K562 (cell line): ENCODE data around the gene HIP1R. TPM values are rescaled to one million over a fixed set of nuclear protein-coding genes. Genes with fewer than 3 reads are reported as not detected.

ENCODE experiments used
- ATAC-seq: fragments of 200-7000 bp; cut with Tn5 transposase; 3 replicates; pipeline ENCODE4 v1.9.1; 2020; ENCODE audit warnings: moderate library complexity
- BruUV-seq: library from RNA; stranded (reverse); fragments of 400-500 nt; replicated peaks from 2 replicates; lab custom pipeline; 2021; lab: Mats Ljungman, UMichigan
- CTCF ChIA-PET: fragments of 300-600 bp; formaldehyde crosslinking; extraction: SDS; loops from one replicate; lab custom pipeline; 2021; ENCODE audit warnings: low intra/inter-chr PET ratio; lab: Yijun Ruan, JAX
- POLR2A ChIA-PET: fragments of 300-600, 350-650 bp; sonication (Branson Sonifier 250); formaldehyde crosslinking; extraction: SDS; loops from one replicate; lab custom pipeline; 2021; ENCODE audit warnings: antibody characterized with exemption, inconsistent platforms; lab: Yijun Ruan, JAX
- DNase-seq, 4 experiments: peaks; one replicate each; pipeline versions ENCODE4 v3.0.0 to v3.0.0-alpha.2; 2011 to 2018; ENCODE audit warnings: low spot score in 3 of 4, mixed read lengths in 3 of 4; ENCODE audit errors: extremely low read depth in 1 of 4
- FAIRE-seq: peaks from 2 replicates; lab custom pipeline; 2011; peaks lifted over from hg19 to GRCh38; lab: Jason Lieb, UNC
- H2AFZ ChIP-seq: 2 replicates; pipeline ENCODE4 v1.6.0; 2011; ENCODE audit warnings: low read depth, low read length, control low read depth, inconsistent platforms
- H3K27ac ChIP-seq: fragments of 200-600 bp; 3 replicates; pipeline ENCODE4 v1.8.0; 2011; ENCODE audit warnings: low read depth, mild to moderate bottlenecking, control low read depth, inconsistent platforms, low read length, moderate library complexity, mixed read lengths; ENCODE audit errors: extremely low read depth
- H3K27me3 ChIP-seq, 2 experiments: fragments of 300-600 bp in 1 of 2; 2 replicates in 1 of 2; 3 replicates in 1 of 2; pipeline versions ENCODE4 v1.6.0 to v1.8.0; 2011; ENCODE audit warnings: inconsistent platforms in 2 of 2, low read length in 2 of 2, mild to moderate bottlenecking in 1 of 2, mixed read lengths in 1 of 2, moderate library complexity in 1 of 2; ENCODE audit not compliant: control insufficient read depth in 2 of 2, insufficient read depth in 2 of 2
- H3K36me3 ChIP-seq: fragments of 300-600 bp; 3 replicates; pipeline ENCODE4 v1.8.0; 2011; ENCODE audit warnings: mild to moderate bottlenecking, low read length, inconsistent platforms; ENCODE audit not compliant: control insufficient read depth, insufficient read depth
- H3K4me1 ChIP-seq, 2 experiments: fragments of 200-600 bp in 1 of 2; replicated peaks in 1 of 2; 2 replicates in 1 of 2; 3 replicates in 1 of 2; pipeline versions ENCODE4 v1.5.1 to v1.8.0; 2011; ENCODE audit warnings: inconsistent platforms in 2 of 2, low read length in 2 of 2, mild to moderate bottlenecking in 1 of 2, mixed read lengths in 1 of 2, moderate library complexity in 1 of 2; ENCODE audit not compliant: control insufficient read depth in 2 of 2, insufficient read depth in 2 of 2
- H3K4me2 ChIP-seq: 2 replicates; pipeline ENCODE4 v1.6.1; 2011; ENCODE audit warnings: low read length, control low read depth, inconsistent platforms, mixed read lengths; ENCODE audit not compliant: insufficient read depth
- H3K4me3 ChIP-seq: fragments of 200-600 bp; sonication (generic), shearing (Covaris generic); 2 replicates; pipeline ENCODE4 v1.5.1; 2016; ENCODE audit warnings: control low read depth, inconsistent platforms
- H3K79me2 ChIP-seq: fragments of 200-600 bp; 3 replicates; pipeline ENCODE4 v1.8.0; 2011; ENCODE audit warnings: low read length, inconsistent platforms; ENCODE audit not compliant: control insufficient read depth, insufficient read depth
- H3K9ac ChIP-seq, 2 experiments: 2 replicates each; pipeline versions ENCODE4 v1.6.0 to v1.6.1; 2011; ENCODE audit warnings: low read depth in 2 of 2, low read length in 2 of 2, control low read depth in 1 of 2, inconsistent platforms in 1 of 2, mild to moderate bottlenecking in 1 of 2, mixed read lengths in 1 of 2; ENCODE audit not compliant: insufficient read depth in 1 of 2
- H3K9me1 ChIP-seq: one replicate; pipeline ENCODE4 v1.6.0; 2011; ENCODE audit warnings: inconsistent platforms, mild to moderate bottlenecking, low read length, moderate library complexity; ENCODE audit not compliant: control insufficient read depth, insufficient read depth
- H3K9me3 ChIP-seq: replicated peaks from 2 replicates; pipeline ENCODE4 v1.5.1; 2011; ENCODE audit warnings: low read depth, low read length, inconsistent platforms; ENCODE audit not compliant: control insufficient read depth, insufficient read depth
- H4K20me1 ChIP-seq: replicated peaks from 2 replicates; pipeline ENCODE4 v1.6.1; 2011; ENCODE audit warnings: low read length, inconsistent platforms, mixed read lengths; ENCODE audit not compliant: control insufficient read depth, insufficient read depth
- MEIS2 ChIP-seq: fragments of 450-650 bp; IDR thresholded peaks from 2 replicates; pipeline ENCODE4 v1.6.1; 2014; ENCODE audit warnings: mild to moderate bottlenecking; ENCODE audit not compliant: partially characterized antibody
- WGBS: fragments of 100-300 bp; shearing (Covaris generic); methylation state at CpG from one replicate; pipeline ENCODE4 v1.1.6; 2016; ENCODE audit warnings: low coverage, mixed read lengths; ENCODE audit not compliant: insufficient coverage; ENCODE audit errors: missing lambda C conversion rate; 5-methylcytosine and 5-hydroxymethylcytosine counted together
- in situ Hi-C: fragments of 300-500 bp; cut with MboI; formaldehyde crosslinking; loops from 4 replicates; pipeline ENCODE4 v1.15.0; 2018; ENCODE audit warnings: inconsistent platforms, mixed read lengths
- intact Hi-C: fragments of 100-400 bp; cut with micrococcal nuclease; formaldehyde crosslinking; loops from 2 replicates; pipeline ENCODE4 v1.14.2; 2022
- polyA plus RNA-seq, 8 experiments: library from polyadenylated mRNA; depleted of rRNA in 4 of 8; stranded (reverse) in 5 of 8; unstranded in 3 of 8; fragments of >200 nt; fragmentation: Nextera tagmentation in 2 of 8; fragmentation: Illumina TruSeq in 1 of 8; extraction: Ambion mirVana in 2 of 8; extraction: Trizol in 1 of 8; gene quantifications; 2 replicates each; pipeline versions ENCODE4 v1.2.1 to v1.2.3, GENCODE V29; 2011 to 2014; ENCODE audit warnings: inconsistent platforms in 1 of 8, missing spikeins in 1 of 8
- total RNA-seq, 7 experiments: library from RNA; depleted of rRNA in 6 of 7; stranded (reverse); fragments of >200 nt in 6 of 7; fragmentation: Illumina TruSeq in 2 of 7; extraction: Trizol in 2 of 7; gene quantifications; 2 replicates each; pipeline versions ENCODE4 v1.2.1 to v1.2.3, GENCODE V29; 2011 to 2021; ENCODE audit warnings: low replicate concordance in 1 of 7
- TF ChIP-seq, protein P1 (sequence below), 2 experiments: IDR thresholded peaks; 2 replicates each; pipeline ENCODE4 v1.6.1; 2011; ENCODE audit warnings: borderline replicate concordance in 1 of 2, control low read depth in 1 of 2, low read depth in 1 of 2, low read length in 1 of 2, mild to moderate bottlenecking in 1 of 2, mixed read lengths in 1 of 2, moderate library complexity in 1 of 2; ENCODE audit not compliant: insufficient read depth in 1 of 2, insufficient read length in 1 of 2, poor library complexity in 1 of 2, severe bottlenecking in 1 of 2; ENCODE audit errors: extremely low read depth in 1 of 2
- TF ChIP-seq, protein P2 (sequence below): fragments of 450-650 bp; formaldehyde crosslinking; IDR thresholded peaks from 2 replicates; pipeline ENCODE4 v1.4.0; 2022; ENCODE audit warnings: missing genetic modification characterization

The HIP1R gene
- total and polyA plus RNA-seq, 9 of the 15 experiments (the other 6 are each of a cell fraction or from before 2014, with no cell fraction given), result 0.15 to 31.0 (median 14.2) TPM

DNA sequence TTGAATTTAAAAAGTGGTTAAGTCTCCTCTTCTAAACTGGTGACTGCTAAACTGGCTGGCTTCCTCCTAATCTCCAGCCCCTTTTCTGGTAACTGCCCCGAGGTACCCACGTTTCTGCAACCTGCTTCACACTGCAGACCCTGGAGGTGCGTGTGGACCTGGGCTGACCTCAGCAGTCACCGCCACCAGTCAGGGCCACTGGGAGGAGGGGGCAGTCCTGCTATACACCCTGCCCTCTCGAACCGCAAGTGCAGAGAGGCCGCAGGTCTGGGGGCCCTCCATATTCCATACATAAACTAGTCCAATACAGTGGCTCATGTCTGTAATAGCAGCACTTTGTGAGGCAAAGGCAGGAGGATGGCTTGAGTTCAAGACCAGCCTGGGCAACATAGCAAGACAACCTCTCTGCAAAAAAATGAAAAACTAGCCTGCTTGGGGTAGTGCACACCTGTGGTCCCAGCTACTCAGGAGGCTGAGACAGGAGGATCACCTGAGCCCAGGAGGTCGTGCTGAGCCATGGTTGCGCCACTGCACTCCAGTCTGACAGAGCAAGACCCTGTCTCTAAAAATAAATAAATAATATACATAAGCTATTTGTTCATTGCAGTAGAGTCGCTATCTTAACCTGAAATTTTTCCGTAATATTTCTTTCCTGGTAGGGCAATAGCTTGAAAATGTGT, 35.0 kb downstream of the HIP1R start:
- H3K9me1 ChIP-seq, result no peaks in the 10 kb centered on the region
- TF ChIP-seq, protein P1, sequence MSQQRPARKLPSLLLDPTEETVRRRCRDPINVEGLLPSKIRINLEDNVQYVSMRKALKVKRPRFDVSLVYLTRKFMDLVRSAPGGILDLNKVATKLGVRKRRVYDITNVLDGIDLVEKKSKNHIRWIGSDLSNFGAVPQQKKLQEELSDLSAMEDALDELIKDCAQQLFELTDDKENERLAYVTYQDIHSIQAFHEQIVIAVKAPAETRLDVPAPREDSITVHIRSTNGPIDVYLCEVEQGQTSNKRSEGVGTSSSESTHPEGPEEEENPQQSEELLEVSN (IDR thresholded peaks at IDR 0.05; ENCODE audit: borderline replicate concordance in 1 of 2, extremely low read depth in 1 of 2, insufficient read depth in 1 of 2, insufficient read length in 1 of 2, low read depth in 1 of 2, low read length in 1 of 2, poor library complexity in 1 of 2, severe bottlenecking in 1 of 2), result no peak
- TF ChIP-seq MEIS2, result no peak
- TF ChIP-seq, protein P2, sequence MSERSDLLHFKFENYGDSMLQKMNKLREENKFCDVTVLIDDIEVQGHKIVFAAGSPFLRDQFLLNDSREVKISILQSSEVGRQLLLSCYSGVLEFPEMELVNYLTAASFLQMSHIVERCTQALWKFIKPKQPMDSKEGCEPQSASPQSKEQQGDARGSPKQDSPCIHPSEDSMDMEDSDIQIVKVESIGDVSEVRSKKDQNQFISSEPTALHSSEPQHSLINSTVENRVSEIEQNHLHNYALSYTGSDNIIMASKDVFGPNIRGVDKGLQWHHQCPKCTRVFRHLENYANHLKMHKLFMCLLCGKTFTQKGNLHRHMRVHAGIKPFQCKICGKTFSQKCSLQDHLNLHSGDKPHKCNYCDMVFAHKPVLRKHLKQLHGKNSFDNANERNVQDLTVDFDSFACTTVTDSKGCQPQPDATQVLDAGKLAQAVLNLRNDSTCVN (CRISPR knock-in tag), result no peak
- TF ChIP-seq, all 486 proteins: peak for 0
- ATAC-seq, result no peak
- no peak overlapping the region for H2AFZ ChIP-seq
- DNase-seq, result no peak
- POLR2A ChIA-PET, result interaction anchor here (1.9 to 2.3 kb wide), 3 partner anchors 9 to 12 kb away, joined by 6 to 12 read pairs (median 7); no protein-coding TSS in a partner anchor
- no peak overlapping the region for H3K4me3 ChIP-seq
- intact Hi-C loops (no loop called here), in situ Hi-C loops (loop anchor here (10.0 kb wide), 1 partner anchor 364 kb away; the partner anchor contains the start of genes MPHOSPH9 and MTRFR)
- FAIRE-seq, result no peak
- no peaks in the 10 kb centered on the region for H3K27me3 ChIP-seq
- no peaks in the 10 kb centered on the region for H3K9me3 ChIP-seq
- H3K36me3 ChIP-seq, result peaks cover 77% of the 10 kb centered on the region
- H3K27ac ChIP-seq, result no peak overlapping the region
- no peak overlapping the region for H3K4me2 ChIP-seq
- WGBS, result 89% methylated on average over 10 of the region's 11 CpGs
- peaks cover 38% of the 10 kb centered on the region for H4K20me1 ChIP-seq
- peaks cover 45% of the 10 kb centered on the region for H3K79me2 ChIP-seq
- no TSS peak for BruUV-seq
- no peak overlapping the region for H3K9ac ChIP-seq
- peaks cover 5 to 37% of the 10 kb centered on the region in 2 experiments; a peak in 3 of 5 replicates for H3K4me1 ChIP-seq
- CTCF ChIA-PET, result no interaction called here
